Suprapubic skin (tissue), 3 donors: Measurements from ENCODE around the gene PDE3A.

Source experiments
- CTCF ChIP-seq, 2 donors: fragments of 200-600 bp in 1 of 2; fragments of 450-650 bp in 1 of 2; sonication (generic) in 1 of 2; IDR thresholded peaks; one replicate each; pipeline ENCODE4 v1.5.1; 2016 to 2019; ENCODE audit warnings: antibody characterized with exemption in 2 of 2, mild to moderate bottlenecking in 1 of 2, moderate library complexity in 1 of 2
- EP300 ChIP-seq: sonication (generic); formaldehyde crosslinking; IDR thresholded peaks from one replicate; pipeline ENCODE4 v1.6.1; 2017; ENCODE audit warnings: antibody characterized with exemption
- POLR2A ChIP-seq, 2 donors: fragments of 450-650 bp; IDR thresholded peaks; one replicate each; pipeline ENCODE4 v1.6.1; 2017; ENCODE audit warnings: antibody characterized with exemption in 2 of 2, mild to moderate bottlenecking in 2 of 2, moderate library complexity in 2 of 2

- no peak for TF ChIP-seq EP300
- no peak for TF ChIP-seq POLR2A (IDR thresholded peaks at IDR 0.05)
- TF ChIP-seq CTCF (IDR thresholded peaks at IDR 0.05): no peak
These were observed 108.9 kb downstream of the PDE3A start for GRCh38 chr12:20477255-20477654.
